Right renal pelvis (tissue), 4 donors: ENCODE data around the gene SEC14L2. TPM values are rescaled to one million over a fixed set of nuclear protein-coding genes. Genes with fewer than 3 reads are reported as not detected.

Source experiments
- DNase-seq, 4 donors: peaks; one replicate each; pipeline ENCODE4 v3.0.0-alpha.2; 2013; ENCODE audit warnings: low read depth in 4 of 4, low spot score in 3 of 4, missing footprints in 1 of 4
- polyA plus RNA-seq, 4 donors: library from polyadenylated mRNA; unstranded; fragments of 120-200 nt; gene quantifications; one replicate each; pipeline ENCODE4 v1.2.1, GENCODE V29; 2013; ENCODE audit not compliant: insufficient read length in 4 of 4

SEC14L2 gene
- polyA plus RNA-seq, 4 donors = 4.0 to 7.3 (median 6.1) TPM

DNA sequence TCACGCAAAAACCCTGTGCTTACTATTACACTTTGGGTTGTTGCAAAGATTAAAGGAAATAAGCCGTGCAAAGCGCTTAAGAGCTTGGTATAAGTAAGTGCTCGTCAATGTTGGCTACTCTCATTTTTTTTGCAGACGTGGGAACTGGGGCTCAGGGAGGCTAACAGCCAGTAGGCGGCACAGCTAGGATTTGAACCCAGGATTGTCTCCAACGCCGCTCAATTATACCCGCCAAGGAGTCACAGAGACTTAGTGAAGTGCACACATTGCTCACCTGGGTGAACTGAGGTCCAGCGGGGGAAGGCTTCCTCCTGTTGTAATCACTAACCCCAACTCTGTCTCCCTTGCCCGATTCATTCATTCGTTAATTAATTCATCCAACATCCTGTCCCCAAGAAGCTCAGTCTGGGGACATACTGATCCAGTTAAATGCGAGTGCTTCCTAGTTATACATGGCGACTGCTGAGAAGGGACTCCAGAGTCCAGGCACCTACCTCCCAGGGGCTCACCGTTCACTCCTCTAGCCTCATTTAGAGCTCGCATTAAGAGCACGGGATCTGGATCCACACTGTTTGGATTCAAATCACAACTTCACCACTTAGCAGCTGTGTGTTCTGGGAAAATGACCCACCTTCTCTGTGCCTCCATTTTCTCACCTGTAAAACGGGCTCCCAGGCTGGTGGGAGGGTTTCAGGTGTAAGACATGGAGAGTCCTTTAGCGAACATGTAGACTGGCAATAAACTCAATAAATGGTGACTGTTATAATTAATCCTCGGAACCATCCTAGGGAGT lies 27.9 kb downstream of the SEC14L2 start:
- DNase-seq = no peak

- DNase-seq = no peak
These were observed 28.5 kb downstream of the SEC14L2 start for GRCh38 chr22:30425327-30425615.

DNA sequence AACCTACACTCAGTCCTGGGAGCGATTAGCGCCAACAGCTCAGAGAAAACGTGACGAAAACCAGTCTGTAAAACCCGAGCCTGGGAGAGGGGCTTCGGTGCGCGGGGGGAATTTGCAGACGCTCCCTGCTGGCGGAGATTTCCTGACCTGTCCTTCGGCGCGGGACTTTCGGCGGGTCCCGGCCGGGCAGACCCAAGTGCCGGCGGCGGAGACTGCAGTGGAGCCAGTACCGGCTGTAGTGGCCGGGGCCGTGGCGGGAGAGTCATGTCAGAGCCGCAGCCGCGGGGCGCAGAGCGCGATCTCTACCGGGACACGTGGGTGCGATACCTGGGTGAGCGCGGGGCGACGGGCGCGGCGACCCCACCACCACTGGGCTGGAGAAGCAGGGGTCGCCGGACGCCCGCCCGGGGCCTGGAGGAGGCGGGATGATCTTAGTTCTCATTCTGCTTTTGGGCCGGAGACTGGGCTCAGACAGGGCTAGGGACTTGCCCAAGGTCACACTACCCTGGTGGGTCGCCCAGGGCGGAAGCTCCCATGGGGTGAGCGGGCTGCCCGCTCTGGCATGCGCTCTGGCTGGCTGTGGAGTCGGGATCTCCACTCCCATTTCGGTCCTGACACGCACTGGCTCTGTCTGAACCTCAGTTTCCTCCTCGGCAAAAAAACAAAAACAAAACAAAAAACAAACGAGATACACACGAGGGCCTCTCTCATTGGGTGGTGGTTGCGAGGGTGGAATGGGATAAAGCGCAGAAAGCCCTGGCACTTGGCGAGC lies 29.0 kb downstream of the SEC14L2 start, which contains the start of gene MTFP1:
Gene MTFP1 (plus strand): TSS at position 153 of the 772 bp plus-strand sequence. CDS start 112 bp downstream, at position 265.
- DNase-seq = peak in 1 of 4 donors; percentile 54

GRCh38 chr22:30426388-30427353 lies 29.9 kb downstream of the SEC14L2 start:
- DNase-seq = peak in 3 of 4 donors; percentile 62 to 70 (median 69)

DNA sequence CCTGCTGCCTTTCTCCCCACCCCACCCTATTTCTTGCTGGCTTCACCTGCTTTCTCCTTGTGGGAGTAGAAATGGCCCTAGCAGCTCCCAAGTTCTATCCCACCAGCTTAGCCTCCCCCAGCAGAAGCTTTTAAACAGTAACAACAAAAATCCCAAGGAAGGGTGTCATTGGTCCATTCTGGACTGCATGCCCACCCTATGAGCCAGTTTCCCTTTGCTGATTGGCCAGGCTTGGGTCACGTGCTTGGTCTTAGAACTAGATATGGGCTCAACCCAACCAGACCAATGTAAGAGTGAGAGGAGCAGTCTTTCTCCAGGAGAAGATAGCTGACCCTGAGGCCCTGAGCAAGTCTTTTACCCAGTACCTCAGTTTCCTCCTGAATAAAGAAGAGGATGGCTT lies 31.1 kb downstream of the SEC14L2 start:
- DNase-seq = no peak

- DNase-seq = no peak
These were observed 33.1 kb downstream of the SEC14L2 start for GRCh38 chr22:30429887-30430286.

DNA sequence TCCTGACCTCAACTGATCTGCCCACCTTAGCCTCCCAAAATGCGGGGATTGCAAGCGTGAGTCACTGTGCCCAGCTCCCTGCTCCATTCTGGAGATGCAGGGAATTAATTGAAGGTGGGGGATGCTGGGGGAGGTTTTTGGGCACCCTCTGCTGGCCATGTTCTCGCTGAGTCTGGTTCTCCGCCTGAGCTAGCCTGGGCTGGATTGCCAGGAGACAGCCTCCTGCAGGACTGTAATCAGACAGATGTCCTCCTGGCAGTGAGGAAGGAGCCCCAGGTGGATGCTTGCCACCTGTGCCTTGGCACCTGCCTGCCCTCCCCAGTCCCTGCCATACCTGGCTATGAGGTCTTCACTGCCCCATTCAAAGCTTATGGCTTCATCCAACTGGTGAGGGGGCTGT lies 34.1 kb downstream of the SEC14L2 start:
- no peak for DNase-seq

DNA sequence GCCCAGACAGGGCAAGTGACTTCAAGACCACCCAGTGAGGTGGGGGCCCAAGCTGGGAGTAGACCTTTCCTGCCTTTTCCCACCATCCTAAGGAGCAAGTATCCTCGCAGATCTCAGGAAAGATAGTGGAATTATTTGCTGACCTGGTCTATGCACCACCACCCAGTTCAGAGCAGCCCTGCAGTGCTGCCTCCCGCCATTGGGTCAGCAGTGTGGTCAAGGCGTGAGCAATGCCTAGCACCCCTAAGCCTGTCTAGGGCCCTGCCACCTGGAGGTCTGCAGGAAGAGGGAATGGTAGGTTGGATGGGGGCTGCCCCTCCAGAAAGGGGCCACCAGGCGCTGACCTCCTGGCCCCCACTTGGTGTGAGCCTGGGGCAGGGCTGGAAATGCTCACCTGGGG lies 35.3 kb downstream of the SEC14L2 start:
- DNase-seq = no peak

DNA sequence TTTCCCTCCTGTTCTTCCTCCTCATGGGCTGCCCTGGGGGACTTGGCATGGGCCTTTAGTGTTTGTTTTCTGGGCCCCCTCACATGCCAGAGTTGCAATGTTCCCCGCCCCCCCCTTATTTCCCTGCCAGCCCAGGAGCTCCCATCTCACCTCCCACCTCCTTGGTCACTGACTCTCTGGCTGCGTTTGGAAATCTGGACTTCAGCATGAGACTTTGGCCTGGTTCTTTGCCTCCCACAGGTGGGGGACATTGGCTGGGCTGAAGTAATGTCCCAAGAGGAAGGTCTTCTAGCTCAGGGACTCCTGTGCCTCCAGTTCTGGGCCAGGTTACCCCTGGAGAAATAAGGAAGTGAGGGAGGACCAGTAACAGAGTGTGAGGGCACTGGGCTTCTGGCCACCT lies 35.7 kb downstream of the SEC14L2 start:
- DNase-seq = no peak

DNA sequence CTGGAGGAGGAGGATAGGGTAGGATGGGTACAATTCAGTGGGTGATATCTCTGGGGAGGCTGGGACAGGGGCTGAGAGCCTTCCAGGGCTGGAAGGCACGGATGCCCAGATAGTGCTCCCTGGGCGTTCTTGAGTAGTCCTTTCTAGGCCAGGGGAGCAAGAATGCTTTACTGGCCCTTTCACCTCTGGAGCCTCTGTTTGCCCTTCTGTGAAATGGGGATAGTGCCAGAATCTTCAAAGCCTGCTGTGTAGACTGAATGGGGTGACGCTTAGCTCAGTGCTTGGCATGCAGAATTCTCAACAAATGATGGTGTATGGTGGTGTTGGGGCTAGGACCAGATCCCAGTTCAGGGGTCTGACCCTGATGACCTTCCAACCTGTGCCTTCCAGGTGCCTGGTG lies 36.4 kb downstream of the SEC14L2 start:
- DNase-seq = no peak

- DNase-seq = no peak
These were observed 37.0 kb downstream of the SEC14L2 start for GRCh38 chr22:30433773-30434172.

GRCh38 chr22:30434843-30435242 lies 38.0 kb downstream of the SEC14L2 start:
- DNase-seq = no peak

GRCh38 chr22:30435674-30436126 lies 38.9 kb downstream of the SEC14L2 start:
- no peak for DNase-seq

DNA sequence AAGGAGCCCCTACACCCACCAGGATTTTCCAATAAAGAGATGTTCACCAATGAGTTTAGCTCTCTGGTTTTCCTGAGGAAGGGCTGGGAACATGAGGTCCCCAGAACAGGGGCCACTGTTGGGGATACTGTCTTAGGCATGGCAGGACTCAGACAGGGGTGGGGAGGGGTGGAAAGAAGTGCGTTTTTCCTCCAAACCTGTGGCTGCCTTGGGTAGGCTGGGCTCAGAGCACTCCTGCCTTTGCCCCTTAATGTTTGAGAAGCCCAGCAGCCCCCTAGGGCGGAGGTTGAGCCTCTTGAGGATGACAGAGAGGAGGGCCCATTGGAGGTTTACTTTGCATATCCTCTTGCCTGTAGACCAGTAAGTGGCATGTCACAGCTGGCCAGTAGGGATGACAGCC lies 39.4 kb downstream of the SEC14L2 start:
- DNase-seq = no peak

GRCh38 chr22:30438559-30438958 lies 41.7 kb downstream of the SEC14L2 start:
- DNase-seq = no peak

DNA sequence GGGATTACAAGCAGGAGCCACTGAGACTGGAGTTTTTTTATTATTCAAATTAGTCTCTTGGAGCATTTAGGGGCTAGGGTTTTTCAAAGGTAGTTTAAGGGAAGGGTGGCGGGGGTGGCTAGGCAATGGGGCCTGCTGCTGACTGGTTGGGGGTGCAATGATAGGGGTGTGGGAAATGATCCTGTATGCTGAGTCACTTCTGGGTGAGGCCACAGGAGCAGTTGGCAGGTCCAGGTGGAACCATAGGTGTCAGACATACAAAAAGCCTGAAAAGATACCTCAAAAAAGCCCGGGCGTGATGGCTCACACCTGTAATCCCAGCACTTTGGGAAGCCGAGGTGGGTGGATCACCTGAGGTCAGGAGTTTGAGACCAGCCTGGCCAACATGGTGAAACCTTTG lies 42.4 kb downstream of the SEC14L2 start:
- no peak for DNase-seq

GRCh38 chr22:30439836-30440235 lies 43.0 kb downstream of the SEC14L2 start:
- DNase-seq = no peak

DNA sequence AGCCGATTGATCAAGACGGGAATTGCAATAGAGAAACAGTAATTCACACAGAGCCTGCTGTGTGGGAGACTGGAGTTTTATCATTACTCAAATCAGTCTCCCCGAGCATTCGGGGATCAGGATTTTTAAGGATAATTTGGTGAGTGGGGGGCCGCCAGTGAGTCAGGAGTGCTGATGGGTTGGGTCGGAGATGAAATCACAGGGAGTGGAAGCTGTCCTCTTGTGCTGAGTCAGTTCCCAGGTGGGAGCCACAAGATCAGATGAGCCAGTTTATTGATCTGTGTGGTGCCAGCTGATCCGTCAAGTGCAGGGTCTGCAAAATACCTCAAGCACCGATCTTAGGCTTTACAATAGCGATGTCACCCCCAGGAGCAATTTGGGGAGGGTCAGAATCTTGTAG lies 44.3 kb downstream of the SEC14L2 start:
- no peak for DNase-seq

DNA sequence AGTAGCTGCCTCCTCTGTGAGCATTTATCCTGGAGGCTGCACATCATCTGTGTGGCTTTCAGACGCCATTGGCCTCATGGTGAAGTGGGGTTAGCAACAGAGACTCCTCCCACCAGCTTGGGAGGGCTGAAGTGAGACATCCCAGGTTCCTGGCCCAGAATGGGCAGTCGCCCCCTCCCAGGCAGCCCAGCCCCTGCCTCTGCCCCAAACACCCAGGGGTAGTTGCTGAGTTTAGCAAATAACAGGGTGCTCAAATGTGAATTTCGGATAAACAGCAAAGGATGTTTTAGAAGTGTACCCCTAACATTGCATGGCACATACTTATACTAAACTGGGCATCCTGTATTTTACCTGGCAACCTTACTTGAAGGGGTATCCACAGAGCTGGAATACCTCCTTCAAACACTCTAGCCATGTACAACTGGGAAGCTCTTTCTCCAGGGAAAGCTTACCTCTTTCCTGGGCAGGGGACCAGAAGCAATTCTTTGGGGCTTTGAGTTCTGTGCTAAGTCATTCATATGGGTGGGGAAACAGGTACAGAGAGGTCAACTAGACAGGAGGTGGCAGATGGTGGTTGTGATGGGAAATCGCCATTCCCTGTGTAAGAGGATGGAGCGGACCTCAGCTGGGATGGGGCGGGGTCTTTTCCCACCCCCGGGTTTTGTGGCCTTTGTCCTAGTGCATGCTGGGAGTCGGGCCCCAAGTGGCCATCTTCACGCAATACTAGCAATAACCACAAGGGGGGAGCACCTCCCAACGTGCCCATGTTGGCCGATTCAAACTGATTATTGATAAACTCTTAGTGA lies 48.0 kb downstream of the SEC14L2 start:
- DNase-seq = no peak
